CD4-positive, alpha-beta T cell treated with Interleukin-21 for 1 hour (primary cell): Measurements from ENCODE around the gene CACNA1C.

Experiments used
- DNase-seq: peaks from one replicate; pipeline ENCODE4 v3.0.0-alpha.2; 2020

CACNA1C gene

DNA sequence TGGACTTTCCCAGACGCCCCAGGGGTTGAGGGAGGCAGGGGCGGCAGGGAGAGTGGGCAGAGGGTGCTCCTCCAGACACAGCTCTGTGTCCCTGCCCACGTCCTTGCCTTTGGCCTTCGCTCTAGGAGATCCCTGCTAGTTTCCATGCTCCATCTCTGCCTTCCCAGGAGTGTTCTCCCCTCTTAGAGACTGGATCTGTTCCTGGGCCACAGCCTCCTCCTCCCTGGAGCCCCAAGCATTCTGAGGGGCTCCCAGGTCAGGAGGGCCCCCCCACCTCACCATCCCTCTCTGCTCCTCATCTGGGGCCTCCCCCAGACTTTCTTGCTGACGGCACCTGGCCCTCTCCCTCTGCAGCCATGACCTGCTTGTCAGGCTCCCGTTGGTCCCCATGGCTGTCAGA is 526.0 kb downstream of the CACNA1C start:
- DNase-seq: no peak

DNA sequence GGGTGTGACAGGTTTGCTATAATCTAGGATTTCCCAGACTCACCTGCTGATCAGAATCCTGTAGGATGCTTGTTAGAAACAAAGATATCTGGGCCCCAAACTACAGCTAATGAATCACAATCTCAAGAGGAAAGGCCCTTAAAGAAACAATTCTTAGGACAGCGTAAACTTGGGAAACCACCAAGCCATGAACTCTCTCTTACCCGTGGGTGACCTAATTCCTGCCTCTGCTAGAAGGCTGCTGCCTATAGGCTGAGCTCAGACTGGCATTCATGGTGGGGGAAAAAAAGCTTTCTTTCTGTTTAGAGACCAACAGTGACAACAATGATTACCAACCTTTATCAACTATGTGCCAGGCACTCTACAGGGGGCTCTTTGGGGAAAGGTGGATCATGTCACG is 528.0 kb downstream of the CACNA1C start:
- no peak for DNase-seq

GRCh38 chr12:2581293-2582045 is 528.7 kb downstream of the CACNA1C start:
- no peak for DNase-seq

DNA sequence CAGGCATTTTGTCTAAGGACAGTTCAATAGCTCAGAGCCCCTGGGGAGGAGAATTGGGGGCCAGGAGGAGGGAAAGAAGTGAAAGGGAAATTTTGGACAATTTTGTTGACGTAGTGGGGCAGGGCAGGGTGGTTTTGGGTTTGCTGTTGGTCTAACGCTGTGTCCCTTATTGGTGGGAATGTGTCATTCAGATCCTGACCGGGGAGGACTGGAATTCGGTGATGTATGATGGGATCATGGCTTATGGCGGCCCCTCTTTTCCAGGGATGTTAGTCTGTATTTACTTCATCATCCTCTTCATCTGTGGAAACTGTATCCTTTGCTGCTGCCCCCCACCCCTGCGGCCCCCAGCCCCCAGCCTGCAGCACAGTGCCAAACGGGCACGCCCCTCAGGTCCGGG is 529.8 kb downstream of the CACNA1C start:
- no peak for DNase-seq

DNA sequence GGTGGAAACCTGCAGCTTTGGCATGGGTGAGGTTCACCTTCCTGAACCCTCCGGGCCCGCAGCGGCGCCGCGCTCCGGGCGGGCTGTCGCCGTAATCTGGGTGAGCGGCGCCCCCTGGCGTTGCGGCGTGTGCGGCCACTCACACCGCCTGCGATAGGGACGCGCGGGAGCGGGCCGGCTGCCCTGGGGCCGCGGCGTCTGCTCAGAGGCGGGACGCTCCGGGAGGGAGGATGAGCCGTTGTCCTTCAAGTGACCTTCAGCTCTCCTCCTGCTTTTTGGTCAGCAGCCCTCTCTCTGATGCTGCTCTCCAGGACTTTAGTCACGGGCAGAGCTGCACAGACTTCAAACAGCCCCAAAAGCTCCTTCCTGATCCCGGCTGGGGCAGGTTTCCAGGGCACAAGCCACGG is 530.3 kb downstream of the CACNA1C start:
- DNase-seq: peak; percentile 20

GRCh38 chr12:2583642-2584401 is 531.0 kb downstream of the CACNA1C start:
- no peak for DNase-seq

DNA sequence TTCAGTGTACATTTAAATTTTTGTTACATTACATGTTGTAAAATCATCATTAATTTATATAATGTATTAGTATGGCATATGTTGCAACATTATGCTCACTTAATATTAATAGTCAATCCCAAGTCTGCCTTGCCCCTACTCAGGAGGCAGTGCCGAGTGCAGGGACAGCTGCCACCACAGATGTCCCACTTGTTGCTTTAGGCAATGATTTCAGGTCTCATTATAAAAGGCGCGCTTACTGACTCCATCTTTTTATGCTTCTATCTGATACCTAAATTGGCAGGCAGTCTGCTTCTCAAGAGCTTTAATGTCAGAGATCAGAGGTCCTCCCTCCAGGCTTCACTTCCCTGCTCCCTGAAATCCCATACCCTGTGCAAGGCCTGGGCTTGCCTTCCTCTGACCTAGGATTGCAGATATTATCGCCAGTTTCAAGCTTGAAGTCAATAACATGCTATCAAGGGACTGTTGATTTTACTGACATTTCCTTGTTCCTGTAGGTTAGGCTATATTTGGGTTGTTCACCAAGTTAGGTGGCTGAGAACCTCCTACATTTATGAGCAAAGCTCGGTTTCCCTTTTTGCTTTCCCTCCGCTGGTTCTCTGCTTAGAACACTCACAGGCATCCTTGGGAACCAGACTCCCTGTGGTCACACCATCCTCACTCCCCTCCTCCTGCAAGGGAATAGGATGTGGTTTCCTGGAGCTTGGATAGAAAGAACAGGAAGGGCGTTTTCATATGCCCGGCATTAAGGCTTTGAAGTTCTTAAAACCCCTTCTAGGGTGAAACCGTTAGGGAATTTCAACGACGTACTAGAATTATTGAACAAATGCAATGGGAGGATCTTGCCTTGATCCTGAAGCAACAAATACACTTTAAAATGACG is 533.6 kb downstream of the CACNA1C start:
- DNase-seq: no peak

GRCh38 chr12:2588345-2588744 is 535.6 kb downstream of the CACNA1C start:
- no peak for DNase-seq

DNA sequence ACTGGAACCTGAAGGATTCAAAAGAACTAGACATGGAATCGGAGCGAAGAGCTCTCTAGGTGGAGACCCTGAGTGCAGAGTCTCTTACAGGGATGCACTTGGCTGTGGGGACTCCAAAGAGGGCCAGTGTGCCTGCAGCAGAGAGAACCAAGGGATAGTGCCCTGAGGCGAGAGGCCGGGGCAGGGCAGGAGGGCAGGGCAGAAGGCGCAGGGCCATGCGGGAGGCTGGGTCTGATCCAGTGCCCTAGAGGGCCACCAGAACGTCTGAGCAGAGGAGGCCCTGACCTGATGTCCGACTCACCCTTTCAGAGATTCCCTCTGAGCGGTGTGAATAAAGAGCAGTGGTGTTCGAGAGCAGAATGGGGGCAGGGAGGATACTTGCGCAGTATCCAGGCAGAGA is 536.6 kb downstream of the CACNA1C start:
- no peak for DNase-seq

DNA sequence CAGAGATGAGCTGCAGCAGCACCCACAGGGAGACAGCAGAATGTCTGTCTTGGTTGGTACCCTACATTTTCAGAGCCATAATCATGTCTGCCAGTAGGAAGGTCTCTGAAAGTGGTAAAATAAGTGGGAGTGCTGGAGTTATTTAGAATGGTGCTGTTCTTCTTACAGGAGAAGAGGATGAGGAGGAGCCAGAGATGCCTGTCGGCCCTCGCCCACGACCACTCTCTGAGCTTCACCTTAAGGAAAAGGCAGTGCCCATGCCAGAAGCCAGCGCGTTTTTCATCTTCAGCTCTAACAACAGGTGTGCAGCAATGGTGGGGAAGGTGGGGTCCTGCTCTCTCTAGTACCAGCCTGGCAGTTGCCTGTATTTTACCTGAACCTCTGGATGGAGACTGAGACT is 540.3 kb downstream of the CACNA1C start:
- DNase-seq: no peak

DNA sequence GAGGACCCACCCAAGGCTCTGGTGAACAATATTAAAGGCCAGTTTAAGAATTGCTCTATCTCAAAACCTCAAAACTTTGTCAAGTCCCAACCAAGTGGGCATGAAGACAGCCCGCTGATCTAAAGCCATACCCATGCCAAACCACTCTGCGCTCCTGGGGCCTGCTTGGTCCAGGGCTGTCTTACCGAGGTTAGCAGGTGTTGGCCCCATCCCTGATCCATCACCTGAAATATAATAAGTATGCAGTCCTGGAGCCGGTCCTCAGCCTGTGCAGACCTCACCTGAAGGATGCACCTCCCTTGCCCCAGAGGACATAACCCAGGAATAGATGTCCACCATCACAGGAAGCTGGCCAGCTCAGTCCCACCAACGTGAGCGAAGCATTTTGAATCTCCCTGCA is 543.7 kb downstream of the CACNA1C start:
- DNase-seq: no peak

GRCh38 chr12:2605301-2605700 is 552.5 kb downstream of the CACNA1C start:
- no peak for DNase-seq

- no peak for DNase-seq
Measured at GRCh38 chr12:2606186-2606910, 553.6 kb downstream of the CACNA1C start.

GRCh38 chr12:2607881-2608607 is 555.3 kb downstream of the CACNA1C start:
- no peak for DNase-seq

DNA sequence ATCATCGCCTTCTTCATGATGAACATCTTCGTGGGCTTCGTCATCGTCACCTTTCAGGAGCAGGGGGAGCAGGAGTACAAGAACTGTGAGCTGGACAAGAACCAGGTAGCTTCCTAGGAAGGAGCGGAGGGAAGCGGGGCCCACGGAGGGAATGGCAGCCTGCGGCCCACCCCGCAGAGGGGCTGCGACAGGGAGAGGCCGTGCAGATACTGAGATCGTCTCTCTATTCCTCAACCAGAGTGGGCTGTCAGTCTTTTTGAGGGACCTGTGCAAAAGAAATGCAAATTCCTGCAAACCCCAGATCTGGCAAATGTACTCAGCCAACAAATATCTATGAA is 555.8 kb downstream of the CACNA1C start:
- no peak for DNase-seq

DNA sequence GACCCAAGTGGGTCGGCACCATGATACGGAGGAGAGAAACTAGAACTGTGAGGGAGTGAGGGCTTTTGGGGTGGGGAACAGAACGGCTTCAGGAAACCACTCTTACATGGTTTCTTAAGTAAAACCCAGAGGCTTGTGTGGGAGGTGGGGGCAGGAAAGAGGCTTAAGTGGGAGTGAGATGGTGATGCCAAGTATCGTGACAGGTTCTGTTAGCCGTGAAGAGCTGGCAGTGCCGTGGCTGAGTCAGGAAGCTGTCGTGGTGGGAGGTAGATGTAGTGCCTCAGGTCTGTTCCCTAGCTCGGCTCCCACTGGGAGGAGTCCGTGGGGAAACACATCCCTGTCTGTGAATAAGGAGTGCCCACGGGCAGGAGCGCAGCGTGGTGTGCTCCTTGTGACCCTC is 556.2 kb downstream of the CACNA1C start:
- DNase-seq: no peak

DNA sequence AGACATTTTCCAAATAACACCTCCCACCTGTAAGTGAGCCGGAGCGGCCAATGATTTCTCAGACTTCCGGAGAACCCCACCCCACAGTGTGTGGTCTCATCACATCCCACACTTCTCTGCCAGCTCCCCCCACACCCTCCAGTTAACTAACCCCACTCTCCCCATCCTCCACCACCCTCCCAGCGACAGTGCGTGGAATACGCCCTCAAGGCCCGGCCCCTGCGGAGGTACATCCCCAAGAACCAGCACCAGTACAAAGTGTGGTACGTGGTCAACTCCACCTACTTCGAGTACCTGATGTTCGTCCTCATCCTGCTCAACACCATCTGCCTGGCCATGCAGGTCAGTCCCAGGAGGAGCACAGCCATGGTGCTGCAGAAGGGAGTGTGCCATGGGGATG is 557.6 kb downstream of the CACNA1C start:
- no peak for DNase-seq

GRCh38 chr12:2613326-2614073 is 560.7 kb downstream of the CACNA1C start:
- DNase-seq: no peak

DNA sequence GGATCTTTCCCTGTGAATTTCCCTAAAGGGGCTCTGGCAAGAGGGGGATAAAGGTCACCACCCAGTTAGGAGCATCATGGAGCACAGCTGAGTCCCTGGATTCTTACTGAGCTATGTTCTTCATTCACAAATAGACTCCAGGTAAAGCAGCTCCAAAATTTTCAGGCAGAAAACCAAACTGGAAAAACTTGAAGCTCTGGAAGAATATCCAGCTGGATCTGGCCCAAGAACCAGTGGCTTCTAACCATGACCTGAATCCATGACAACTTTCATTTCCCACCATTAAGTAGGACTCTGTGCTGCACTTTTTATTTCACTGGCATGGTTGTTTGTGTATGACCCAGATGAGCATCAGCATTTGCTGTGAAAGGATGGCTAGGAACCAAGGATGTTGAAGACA is 561.6 kb downstream of the CACNA1C start:
- DNase-seq: no peak

GRCh38 chr12:2615665-2616402 is 563.0 kb downstream of the CACNA1C start:
- DNase-seq: no peak

DNA sequence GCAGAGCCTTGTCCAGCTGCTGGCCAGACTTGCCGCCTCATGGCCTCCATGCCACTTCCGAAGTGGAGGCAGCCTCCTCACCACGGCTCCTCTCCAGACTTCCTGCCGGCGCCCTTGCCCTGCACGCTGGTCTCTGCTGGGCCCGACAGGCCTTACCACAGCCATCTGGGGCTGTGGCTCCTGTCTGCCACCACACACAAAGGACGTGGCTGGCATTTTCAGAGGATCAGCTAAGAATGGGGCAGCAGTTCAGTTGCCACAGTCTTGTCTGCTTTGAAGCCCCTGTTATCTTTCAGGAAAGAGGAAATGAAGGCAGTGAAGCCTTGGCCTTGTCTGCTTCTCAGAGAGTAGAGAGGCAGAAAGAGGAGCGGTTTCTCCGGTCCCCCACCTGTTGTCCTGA is 564.0 kb downstream of the CACNA1C start:
- no peak for DNase-seq
